GM12874 (cell line): ENCODE measurements around the gene AJUBA.
A peak's percentile ranks its signal among the peaks of the same experiment; 100 is the strongest.

Source experiments
- CTCF ChIP-seq: IDR thresholded peaks from 2 replicates; pipeline ENCODE4 v1.5.1; 2011; ENCODE audit warnings: low read depth, mild to moderate bottlenecking, control low read depth, low read length, moderate library complexity; ENCODE audit not compliant: insufficient read depth

AJUBA gene

DNA sequence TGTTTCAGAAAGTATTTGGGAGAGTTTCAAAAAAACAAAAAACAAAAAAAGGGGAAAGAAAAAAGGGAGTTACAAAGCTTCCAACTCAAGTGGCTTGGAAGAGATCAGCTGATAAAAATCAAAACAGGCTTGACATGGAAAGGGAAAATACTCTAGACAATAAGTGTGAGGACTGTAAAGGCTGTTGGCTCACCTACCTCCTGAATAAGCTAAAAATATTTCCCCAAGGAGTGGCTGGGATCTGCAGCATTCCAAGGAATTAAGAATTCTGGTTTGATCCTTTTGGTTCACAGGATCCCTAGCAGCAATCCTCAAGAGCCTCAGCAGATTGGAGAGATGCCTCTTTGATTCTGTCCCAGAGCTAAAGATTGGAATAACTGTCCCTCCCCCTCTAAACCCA lies 11.2 kb upstream of the AJUBA start:
- TF ChIP-seq CTCF = no peak

DNA sequence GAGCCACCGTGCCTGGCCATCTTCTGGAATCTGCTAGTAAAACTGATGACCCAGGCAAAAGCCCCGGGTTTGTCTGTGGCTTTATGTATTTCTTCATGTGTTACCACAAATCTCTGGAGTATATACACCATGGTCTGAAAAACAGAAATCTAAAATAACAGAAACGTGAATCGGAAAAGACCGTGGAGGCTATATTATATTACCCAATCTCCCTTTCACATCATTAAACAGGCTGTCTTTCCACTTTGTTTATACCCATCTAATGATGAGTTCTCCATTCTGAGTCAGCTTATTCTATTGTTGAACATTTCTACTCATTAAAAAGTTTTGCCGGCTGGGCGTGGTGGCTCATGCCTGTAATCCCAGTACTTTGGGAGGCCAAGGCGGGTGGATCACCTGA lies 9.5 kb upstream of the AJUBA start:
- TF ChIP-seq CTCF = no peak

- TF ChIP-seq CTCF = no peak
Observed at GRCh38 chr14:22987291-22987690, 4.9 kb upstream of the AJUBA start.

GRCh38 chr14:22986508-22987054 lies 4.2 kb upstream of the AJUBA start:
- TF ChIP-seq CTCF = peak; percentile 80

DNA sequence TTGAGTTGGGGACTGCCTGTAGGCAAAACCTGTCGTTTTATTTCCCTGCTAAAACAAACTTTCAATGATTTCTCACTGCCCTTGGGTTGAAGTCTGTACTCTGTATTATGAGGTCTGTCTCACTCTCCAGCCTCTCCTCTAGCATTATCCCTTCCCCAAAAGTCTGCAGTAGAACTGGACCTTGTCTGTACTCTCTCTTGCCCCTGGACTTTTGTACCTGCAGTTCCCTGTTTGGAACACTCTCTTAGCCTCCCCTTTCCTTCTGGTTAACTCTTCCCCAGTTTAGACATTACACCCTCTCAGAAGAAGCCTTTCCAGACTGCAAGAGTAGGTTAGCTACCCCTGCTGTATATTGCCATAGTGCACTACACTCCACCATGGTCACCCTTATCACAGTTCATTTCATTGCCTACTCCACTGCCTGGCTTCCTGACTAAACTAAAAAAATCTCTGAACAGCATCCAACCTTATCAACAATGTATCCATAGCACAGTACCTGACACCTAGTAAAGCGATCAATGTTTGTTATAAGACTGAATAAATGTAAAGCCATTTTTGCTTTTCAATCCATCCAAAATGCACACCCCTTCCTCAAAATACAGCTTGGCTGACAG lies 3.6 kb upstream of the AJUBA start:
- TF ChIP-seq CTCF = no peak

GRCh38 chr14:22984959-22985658 lies 2.8 kb upstream of the AJUBA start:
- TF ChIP-seq CTCF = no peak

DNA sequence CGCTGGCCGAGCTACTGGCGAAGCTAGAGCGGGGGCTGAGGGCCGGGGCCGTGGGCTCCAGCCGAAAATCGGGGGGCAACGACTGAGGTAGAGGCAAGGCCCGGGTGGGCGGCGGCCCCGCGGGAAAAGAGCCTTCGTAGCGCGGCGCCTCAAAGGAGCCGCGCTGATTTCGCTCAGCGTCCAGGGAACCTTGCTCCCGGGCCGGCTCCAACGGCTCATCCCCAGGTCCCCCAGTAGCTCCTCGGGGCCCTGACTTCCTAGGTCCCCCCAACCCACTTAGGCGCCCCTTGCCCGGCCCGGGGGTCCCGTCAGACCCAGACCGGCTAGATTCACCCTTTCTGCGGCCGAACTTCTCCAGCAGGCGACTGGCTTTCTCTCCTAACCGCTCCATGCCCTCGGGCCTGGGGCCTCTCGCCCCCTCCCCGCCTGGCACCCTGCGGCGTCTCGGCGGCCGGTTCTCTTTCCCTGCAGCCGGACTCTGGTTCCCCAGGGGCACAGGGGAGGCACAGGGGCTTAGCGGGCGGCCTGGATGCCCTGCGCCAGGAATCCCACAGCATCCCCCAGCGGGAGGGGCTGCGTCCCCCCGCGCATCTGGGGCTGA lies 375 bp downstream of the AJUBA start:
- no peak for TF ChIP-seq CTCF
